H9 (cell line): ENCODE data around the gene MT1A. TPM values are rescaled to one million over a fixed set of nuclear protein-coding genes. Genes with fewer than 3 reads are reported as not detected.

ENCODE experiments used
- DNase-seq: peaks from one replicate; pipeline ENCODE4 v3.0.0-alpha.2; 2017
- H2AFZ ChIP-seq: one replicate; pipeline ENCODE4 v1.6.1; 2013; ENCODE audit warnings: mild to moderate bottlenecking, low read length, control low read depth, moderate library complexity
- H2AK5ac ChIP-seq: 2 replicates; pipeline ENCODE4 v1.6.1; 2013; ENCODE audit warnings: low read length, control low read depth, mixed read lengths; ENCODE audit not compliant: insufficient read length
- H2BK120ac ChIP-seq: one replicate; pipeline ENCODE4 v1.6.1; 2013; ENCODE audit warnings: low read depth, mild to moderate bottlenecking, low read length, control low read depth, inconsistent platforms; ENCODE audit not compliant: poor library complexity, severe bottlenecking
- H2BK12ac ChIP-seq: 2 replicates; pipeline ENCODE4 v1.6.1; 2013; ENCODE audit warnings: low read length, control low read depth, mixed read lengths, low read depth; ENCODE audit not compliant: insufficient read length
- H2BK15ac ChIP-seq: 2 replicates; pipeline ENCODE4 v1.6.1; 2013; ENCODE audit warnings: low read depth, low read length, control low read depth
- H2BK20ac ChIP-seq: one replicate; pipeline ENCODE4 v1.6.1; 2013; ENCODE audit warnings: low read depth, mild to moderate bottlenecking, low read length, control low read depth, inconsistent platforms; ENCODE audit not compliant: poor library complexity, severe bottlenecking
- H2BK5ac ChIP-seq: 2 replicates; pipeline ENCODE4 v1.6.1; 2013; ENCODE audit warnings: low read length, control low read depth, mixed read lengths; ENCODE audit not compliant: insufficient read length
- H3K14ac ChIP-seq: 2 replicates; pipeline ENCODE4 v1.6.1; 2013; ENCODE audit warnings: low read length, control low read depth; ENCODE audit not compliant: insufficient read depth
- H3K18ac ChIP-seq: 2 replicates; pipeline ENCODE4 v1.6.1; 2013; ENCODE audit warnings: low read depth, mild to moderate bottlenecking, mixed read lengths, low read length, control low read depth; ENCODE audit not compliant: insufficient read length
- H3K23ac ChIP-seq: 2 replicates; pipeline ENCODE4 v1.6.1; 2013; ENCODE audit warnings: low read length, control low read depth, mixed read lengths, low read depth; ENCODE audit not compliant: insufficient read length
- H3K23me2 ChIP-seq: 2 replicates; pipeline ENCODE4 v1.6.1; 2013; ENCODE audit warnings: low read depth, mild to moderate bottlenecking, mixed read lengths, low read length, control low read depth; ENCODE audit not compliant: insufficient read length, poor library complexity, severe bottlenecking
- H3K27ac ChIP-seq: 2 replicates; pipeline ENCODE4 v1.5.1; 2013; ENCODE audit warnings: low read length, control low read depth, mixed read lengths, low read depth; ENCODE audit not compliant: insufficient read length
- H3K27me3 ChIP-seq: 2 replicates; pipeline ENCODE4 v1.6.1; 2013; ENCODE audit warnings: low read length, control low read depth, inconsistent platforms; ENCODE audit not compliant: insufficient read depth
- H3K4ac ChIP-seq: 2 replicates; pipeline ENCODE4 v1.6.1; 2013; ENCODE audit warnings: low read depth, mild to moderate bottlenecking, control low read depth, inconsistent platforms, low read length, moderate library complexity
- H3K4me1 ChIP-seq: 2 replicates; pipeline ENCODE4 v1.6.1; 2013; ENCODE audit warnings: low read length, control low read depth, inconsistent platforms; ENCODE audit not compliant: insufficient read depth
- H3K4me2 ChIP-seq: 2 replicates; pipeline ENCODE4 v1.6.1; 2013; ENCODE audit warnings: low read length, control low read depth, mixed read lengths; ENCODE audit not compliant: insufficient read length, insufficient read depth
- H3K56ac ChIP-seq: 2 replicates; pipeline ENCODE4 v1.6.1; 2013; ENCODE audit warnings: low read depth, mild to moderate bottlenecking, mixed read lengths, low read length, control low read depth; ENCODE audit not compliant: insufficient read length
- H3K79me1 ChIP-seq: 2 replicates; pipeline ENCODE4 v1.6.1; 2013; ENCODE audit warnings: low read depth, mild to moderate bottlenecking, moderate library complexity, low read length, control low read depth, inconsistent platforms; ENCODE audit not compliant: insufficient read depth, poor library complexity, severe bottlenecking
- H3K79me2 ChIP-seq: 2 replicates; pipeline ENCODE4 v1.6.1; 2013; ENCODE audit warnings: low read length, control low read depth, inconsistent platforms; ENCODE audit not compliant: insufficient read depth
- H3K9ac ChIP-seq: 2 replicates; pipeline ENCODE4 v1.6.1; 2013; ENCODE audit warnings: low read length, control low read depth, mixed read lengths; ENCODE audit not compliant: insufficient read length; ENCODE audit errors: extremely low read depth
- H3K9me3 ChIP-seq: one replicate; pipeline ENCODE4 v1.6.1; 2013; ENCODE audit warnings: low read depth, low read length, inconsistent platforms; ENCODE audit not compliant: control insufficient read depth
- H3T11ph ChIP-seq: one replicate; pipeline ENCODE4 v1.6.1; 2013; ENCODE audit warnings: mild to moderate bottlenecking, low read length, control low read depth, inconsistent platforms
- H4K20me1 ChIP-seq: one replicate; pipeline ENCODE4 v1.6.1; 2013; ENCODE audit not compliant: control insufficient read depth, insufficient read length, insufficient read depth
- H4K5ac ChIP-seq: 2 replicates; pipeline ENCODE4 v1.6.1; 2013; ENCODE audit warnings: low read depth, mild to moderate bottlenecking, mixed read lengths, low read length, control low read depth; ENCODE audit not compliant: insufficient read length
- H4K8ac ChIP-seq: replicated peaks from 2 replicates; pipeline ENCODE4 v1.6.1; 2013; ENCODE audit warnings: low read length, control low read depth, mixed read lengths, low read depth; ENCODE audit not compliant: insufficient read length
- H4K91ac ChIP-seq: 2 replicates; pipeline ENCODE4 v1.6.1; 2013; ENCODE audit warnings: low read depth, mild to moderate bottlenecking, moderate library complexity, mixed read lengths, low read length, control low read depth; ENCODE audit not compliant: insufficient read length
- H3K27ac Mint-ChIP-seq, 3 experiments: 2 replicates in 2 of 3; 3 replicates in 1 of 3; pipeline ENCODE4 v1.8.0; 2020 to 2021; ENCODE audit warnings: mixed read lengths in 3 of 3, mild to moderate bottlenecking in 1 of 3, moderate library complexity in 1 of 3
- H3K27me3 Mint-ChIP-seq: 2 replicates; pipeline ENCODE4 v1.8.0; 2021; ENCODE audit warnings: low read depth, mild to moderate bottlenecking, moderate library complexity, mixed read lengths
- H3K36me3 Mint-ChIP-seq, 3 experiments: 2 replicates in 2 of 3; 3 replicates in 1 of 3; pipeline ENCODE4 v1.8.0; 2020 to 2021; ENCODE audit warnings: low read depth in 3 of 3, mixed read lengths in 3 of 3; ENCODE audit not compliant: insufficient read depth in 1 of 3
- H3K4me1 Mint-ChIP-seq, 2 experiments: 2 replicates each; pipeline ENCODE4 v1.8.0; 2020; ENCODE audit warnings: mixed read lengths in 2 of 2
- H3K4me3 Mint-ChIP-seq, 2 experiments: 2 replicates in 1 of 2; 3 replicates in 1 of 2; pipeline ENCODE4 v1.8.0; 2020 to 2021; ENCODE audit warnings: mild to moderate bottlenecking in 2 of 2, mixed read lengths in 2 of 2, moderate library complexity in 1 of 2
- H3K9me3 Mint-ChIP-seq, 2 experiments: 2 replicates in 1 of 2; 3 replicates in 1 of 2; pipeline ENCODE4 v1.8.0; 2020; ENCODE audit warnings: mild to moderate bottlenecking in 2 of 2, mixed read lengths in 2 of 2, moderate library complexity in 1 of 2
- WGBS: extraction: QIAGEN DNeasy Blood & Tissue Kit; methylation state at CpG from one replicate; pipeline ENCODE4 v1.1.7; 2013; ENCODE audit warnings: missing lambda C conversion rate, low lambda C conversion rate, mixed read lengths; ENCODE audit not compliant: insufficient read length; ENCODE audit errors: extremely low coverage; 5-methylcytosine and 5-hydroxymethylcytosine counted together
- total RNA-seq: library from RNA; stranded (reverse); gene quantifications from 2 replicates; pipeline ENCODE4 v1.2.1, GENCODE V29; 2021
- TF ChIP-seq, protein P1 (sequence below): fragments of 200-600 bp; sonication (generic); conservative IDR thresholded peaks from 3 replicates; pipeline ENCODE4 v1.8.0; 2021; ENCODE audit warnings: antibody characterized with exemption, mild to moderate bottlenecking

Gene MT1A
- total RNA-seq, 1 experiment from 2014 or later, result not detected

DNA sequence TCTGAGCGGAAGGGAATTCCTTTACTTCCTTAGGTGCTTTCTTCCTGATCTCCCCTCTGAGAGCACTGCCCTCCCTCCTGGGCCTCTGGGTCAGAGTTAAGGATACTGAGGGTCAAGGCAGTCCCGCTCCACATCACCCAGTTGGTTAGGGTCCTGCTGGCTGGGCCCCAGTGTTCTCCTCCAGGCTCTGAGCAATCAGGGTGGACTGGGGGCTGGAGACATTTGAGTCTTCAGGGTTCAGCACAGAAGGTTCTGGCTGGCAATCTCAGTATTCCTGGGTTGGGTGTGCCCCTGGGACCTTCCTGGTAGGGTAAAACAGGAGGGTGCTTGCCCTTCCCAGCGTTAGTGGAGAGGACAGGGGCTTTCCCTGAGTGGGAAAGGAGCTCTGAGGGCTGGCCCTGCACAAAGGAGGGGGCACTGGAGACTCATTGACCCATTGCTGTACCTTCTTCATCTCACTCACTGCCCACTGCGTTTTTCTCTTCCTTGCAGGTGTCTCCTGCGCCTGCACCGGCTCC is 5.6 kb upstream of the MT1A start:
- Histone ChIP-seq H3K79me2 (no peaks in the 10 kb centered on the region), H3K9me3 (no peaks in the 10 kb centered on the region), H3K56ac (no peak overlapping the region), H2AFZ (no peak overlapping the region), H2BK5ac (no peak overlapping the region), H3K18ac (no peak overlapping the region), H2BK15ac (no peak overlapping the region), H3K4ac (no peak overlapping the region), H3K4me1 (no peaks in the 10 kb centered on the region), H4K8ac (no peak overlapping the region), H3K9ac (no peak overlapping the region), H2BK12ac (no peak overlapping the region), H3K27ac (no peak overlapping the region), H3K79me1 (no peaks in the 10 kb centered on the region), H4K20me1 (no peaks in the 10 kb centered on the region), H4K91ac (no peak overlapping the region), H3T11ph (no peak overlapping the region), H3K23me2 (peaks cover 9% of the 10 kb centered on the region), H4K5ac (no peak overlapping the region), H3K14ac (no peak overlapping the region), H3K4me2 (peak overlapping the region; percentile 77), H2BK120ac (no peak overlapping the region), H3K23ac (no peak overlapping the region), H2AK5ac (no peak overlapping the region), H2BK20ac (no peak overlapping the region), H3K27me3 (peaks cover 96% of the 10 kb centered on the region)
- no peak for DNase-seq
- Mint-ChIP-seq H3K36me3 (no peaks in the 10 kb centered on the region; a peak in 1 of 7 replicates), H3K9me3 (peaks cover 0 to 12% of the 10 kb centered on the region in 2 experiments; a peak in 2 of 5 replicates), H3K4me3 (peak overlapping the region; percentile 66 to 76), H3K4me1 (peaks cover 15 to 29% of the 10 kb centered on the region in 2 experiments), H3K27me3 (peaks cover 100% of the 10 kb centered on the region), H3K27ac (no peak overlapping the region)
- TF ChIP-seq, protein P1, sequence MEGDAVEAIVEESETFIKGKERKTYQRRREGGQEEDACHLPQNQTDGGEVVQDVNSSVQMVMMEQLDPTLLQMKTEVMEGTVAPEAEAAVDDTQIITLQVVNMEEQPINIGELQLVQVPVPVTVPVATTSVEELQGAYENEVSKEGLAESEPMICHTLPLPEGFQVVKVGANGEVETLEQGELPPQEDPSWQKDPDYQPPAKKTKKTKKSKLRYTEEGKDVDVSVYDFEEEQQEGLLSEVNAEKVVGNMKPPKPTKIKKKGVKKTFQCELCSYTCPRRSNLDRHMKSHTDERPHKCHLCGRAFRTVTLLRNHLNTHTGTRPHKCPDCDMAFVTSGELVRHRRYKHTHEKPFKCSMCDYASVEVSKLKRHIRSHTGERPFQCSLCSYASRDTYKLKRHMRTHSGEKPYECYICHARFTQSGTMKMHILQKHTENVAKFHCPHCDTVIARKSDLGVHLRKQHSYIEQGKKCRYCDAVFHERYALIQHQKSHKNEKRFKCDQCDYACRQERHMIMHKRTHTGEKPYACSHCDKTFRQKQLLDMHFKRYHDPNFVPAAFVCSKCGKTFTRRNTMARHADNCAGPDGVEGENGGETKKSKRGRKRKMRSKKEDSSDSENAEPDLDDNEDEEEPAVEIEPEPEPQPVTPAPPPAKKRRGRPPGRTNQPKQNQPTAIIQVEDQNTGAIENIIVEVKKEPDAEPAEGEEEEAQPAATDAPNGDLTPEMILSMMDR, result no peak
- WGBS, result no CpG with 5 or more reads among the region's 6 CpGs
